HG03469 (cell line): ENCODE data around the gene LIN28A.
"Not testable (repeated sequence)": the region's sequence is repeated elsewhere in the genome, so short reads cannot be mapped to it uniquely, and the experiment has no call there.

ENCODE experiments used
- ATAC-seq: cut with Tn5 transposase; IDR thresholded peaks from one replicate; pipeline ENCODE4 v1.9.1; 2021; ENCODE audit warnings: mild to moderate bottlenecking, moderate library complexity, moderate number of reproducible peaks; ENCODE audit not compliant: unreplicated experiment

Gene LIN28A

GRCh38 chr1:26410706-26411623, at the start of gene LIN28A:
Gene LIN28A (plus strand): TSS chr1:26410817. CDS start chr1:26410892, 75 bp downstream.
- no peak for ATAC-seq

GRCh38 chr1:26361605-26362122, 49.0 kb upstream of the LIN28A start:
- ATAC-seq: no peak

- ATAC-seq: no peak
Observed at GRCh38 chr1:26362331-26362730, 48.3 kb upstream of the LIN28A start.

GRCh38 chr1:26363549-26364448, 46.8 kb upstream of the LIN28A start:
- no peak for ATAC-seq

GRCh38 chr1:26364956-26365355, 45.7 kb upstream of the LIN28A start:
- no peak for ATAC-seq

GRCh38 chr1:26367441-26367840, 43.2 kb upstream of the LIN28A start:
- ATAC-seq: no peak

GRCh38 chr1:26368006-26368405, 42.6 kb upstream of the LIN28A start:
- ATAC-seq: no peak

GRCh38 chr1:26368486-26368885, 42.1 kb upstream of the LIN28A start:
- no peak for ATAC-seq

- no peak for ATAC-seq
Observed at GRCh38 chr1:26370591-26371382, 39.8 kb upstream of the LIN28A start.

- ATAC-seq: no peak
Observed at GRCh38 chr1:26372039-26372438, 38.6 kb upstream of the LIN28A start.

GRCh38 chr1:26372611-26373010, 38.0 kb upstream of the LIN28A start, which contains the start of gene ZNF683:
Gene ZNF683 (minus strand): TSS chr1:26372750. CDS start chr1:26368571, 4,179 bp downstream.
- not testable (repeated sequence) for ATAC-seq

GRCh38 chr1:26373281-26373680, 37.3 kb upstream of the LIN28A start:
- no peak for ATAC-seq

- no peak for ATAC-seq
Observed at GRCh38 chr1:26373789-26374188, 36.8 kb upstream of the LIN28A start.

GRCh38 chr1:26374361-26374760, 36.3 kb upstream of the LIN28A start:
- ATAC-seq: not testable (repeated sequence)

GRCh38 chr1:26375081-26375480, 35.5 kb upstream of the LIN28A start:
- ATAC-seq: no peak

GRCh38 chr1:26376050-26376449, 34.6 kb upstream of the LIN28A start:
- no peak for ATAC-seq

- ATAC-seq: peak; percentile 71
Observed at GRCh38 chr1:26378088-26378878, 32.3 kb upstream of the LIN28A start.

- ATAC-seq: no peak
Observed at GRCh38 chr1:26378879-26379251, 31.8 kb upstream of the LIN28A start.

- no peak for ATAC-seq
Observed at GRCh38 chr1:26384076-26384475, 26.5 kb upstream of the LIN28A start.

GRCh38 chr1:26385063-26385462, 25.6 kb upstream of the LIN28A start:
- not testable (repeated sequence) for ATAC-seq
